ENCODE measurements around the gene PEAK3.

GRCh38 chr19:2240881-2241760 lies 40.9 kb downstream of the PEAK3 start:
- TF ChIP-seq CTCF (IDR thresholded peaks at IDR 0.05) (no peak), POLR2A (IDR thresholded peaks at IDR 0.05) (no peak)
